ENCODE data around the gene ELL2.
"Not testable (repeated sequence)": the region's sequence is repeated elsewhere in the genome, so short reads cannot be mapped to it uniquely, and the experiment has no call there.

The ELL2 gene

DNA sequence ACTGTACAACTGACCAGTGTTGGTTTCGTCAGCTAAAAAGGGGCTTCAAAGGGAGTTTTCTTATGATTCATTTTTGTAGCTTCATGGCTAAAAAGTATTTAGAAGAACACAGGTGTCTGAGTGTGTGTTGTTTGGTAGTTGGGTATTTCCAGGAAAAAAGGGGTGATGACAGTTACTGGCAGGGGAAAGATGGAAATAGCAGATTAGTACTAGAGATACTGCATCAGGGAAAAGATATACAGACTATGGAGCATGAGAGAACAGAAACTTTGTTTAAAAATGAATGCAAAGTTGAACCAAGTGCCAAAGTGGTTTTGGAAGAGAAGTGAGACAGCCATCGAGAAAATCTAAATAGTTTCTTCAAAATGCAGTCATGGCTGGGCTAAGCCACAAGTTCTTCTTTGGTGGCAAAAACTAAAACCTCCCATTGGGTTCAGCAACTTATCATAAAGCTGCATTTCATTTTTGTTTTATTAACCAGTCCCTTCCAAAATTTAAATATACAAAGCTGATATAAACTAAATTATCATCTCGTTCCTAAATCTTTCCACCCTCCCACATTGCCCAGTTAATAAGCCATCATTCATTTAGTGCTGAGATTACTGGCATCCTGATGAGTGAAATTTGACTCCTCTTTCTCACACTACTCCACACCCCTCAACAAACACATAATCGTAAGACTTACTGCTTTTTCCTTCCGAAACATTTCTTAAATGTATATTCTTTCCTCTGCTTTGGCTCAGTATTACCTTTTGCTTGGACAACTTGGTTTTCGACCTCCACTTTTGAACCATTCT is 33.5 kb downstream of the ELL2 start:
- no peak for DNase-seq

DNA sequence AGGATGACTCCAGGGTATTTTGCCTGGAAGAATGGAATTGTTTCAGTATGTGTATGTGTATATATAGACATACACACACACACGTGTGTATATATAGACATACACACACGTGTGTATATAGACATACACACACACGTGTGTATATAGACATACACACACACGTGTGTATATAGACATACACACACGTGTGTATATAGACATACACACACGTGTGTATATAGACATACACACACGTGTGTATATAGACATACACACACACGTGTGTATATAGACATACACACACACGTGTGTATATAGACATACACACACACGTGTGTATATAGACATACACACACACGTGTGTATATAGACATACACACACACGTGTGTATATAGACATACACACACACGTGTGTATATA is 34.4 kb downstream of the ELL2 start:
- DNase-seq: not testable (repeated sequence)

DNA sequence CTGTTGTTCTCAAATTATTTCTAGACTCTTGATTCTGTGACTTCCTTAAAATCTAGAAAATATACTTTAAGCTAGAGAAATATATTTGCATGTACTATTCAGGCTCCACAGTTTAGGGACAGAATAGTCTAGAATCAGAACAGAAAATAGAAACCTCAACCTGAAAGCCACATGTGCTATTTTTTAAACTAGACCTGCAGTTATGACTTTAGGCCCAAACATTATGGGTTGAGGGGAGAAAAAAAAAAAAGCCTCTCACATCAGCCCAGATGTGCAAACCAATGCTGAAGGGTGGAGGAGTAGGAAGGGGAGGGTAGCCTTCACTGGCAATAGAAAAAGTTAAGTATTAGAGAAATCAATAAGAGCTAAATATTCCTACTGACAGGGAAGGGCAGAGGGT is 35.7 kb downstream of the ELL2 start:
- DNase-seq: no peak

DNA sequence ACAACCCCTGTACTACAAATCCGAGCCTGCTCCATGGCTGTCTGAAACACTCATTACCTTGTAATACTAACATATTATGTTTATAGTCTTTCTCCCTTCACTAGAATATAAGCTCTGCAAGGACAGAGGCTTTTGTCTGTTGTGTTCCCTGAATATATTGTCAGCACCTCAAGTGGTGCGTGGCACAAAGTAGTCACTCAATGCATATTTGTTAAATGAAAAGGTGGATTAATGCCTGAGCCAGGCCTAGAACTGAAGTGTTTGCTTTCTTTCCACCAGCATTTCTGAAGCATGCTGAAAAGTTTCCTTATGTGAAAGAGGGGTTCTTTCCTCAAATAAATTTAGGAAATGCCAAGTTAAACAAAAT is 36.3 kb downstream of the ELL2 start:
- no peak for DNase-seq

DNA sequence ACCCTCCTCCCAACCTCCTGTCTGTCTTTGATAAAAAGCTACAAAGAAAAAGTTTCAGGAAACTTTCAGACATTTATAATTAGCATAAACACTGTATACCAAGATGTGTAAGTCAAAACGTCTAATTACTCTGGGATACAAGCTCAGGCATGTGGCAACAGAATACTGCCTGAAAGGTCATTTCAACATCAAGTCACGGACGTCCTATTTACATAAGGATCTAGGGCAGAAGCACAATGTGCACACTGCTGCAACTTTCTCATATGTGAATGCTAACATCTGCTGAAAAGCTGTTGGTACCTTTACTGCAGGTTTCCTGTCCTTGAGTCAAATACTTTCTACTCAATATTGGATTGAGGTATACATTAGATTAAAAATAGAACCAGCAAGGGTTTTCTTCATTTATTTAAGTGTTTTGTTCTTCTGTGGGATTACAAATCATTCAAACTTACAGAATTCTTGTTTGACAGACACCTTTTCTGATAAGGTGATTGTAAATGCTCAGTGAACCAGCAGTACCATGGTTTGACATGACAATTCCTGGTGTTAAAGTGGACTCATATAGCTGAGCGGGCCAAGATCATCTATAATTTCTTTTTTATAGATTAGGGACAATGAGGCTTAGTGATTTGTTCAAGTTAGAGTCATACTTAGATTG is 36.8 kb downstream of the ELL2 start:
- DNase-seq: no peak

DNA sequence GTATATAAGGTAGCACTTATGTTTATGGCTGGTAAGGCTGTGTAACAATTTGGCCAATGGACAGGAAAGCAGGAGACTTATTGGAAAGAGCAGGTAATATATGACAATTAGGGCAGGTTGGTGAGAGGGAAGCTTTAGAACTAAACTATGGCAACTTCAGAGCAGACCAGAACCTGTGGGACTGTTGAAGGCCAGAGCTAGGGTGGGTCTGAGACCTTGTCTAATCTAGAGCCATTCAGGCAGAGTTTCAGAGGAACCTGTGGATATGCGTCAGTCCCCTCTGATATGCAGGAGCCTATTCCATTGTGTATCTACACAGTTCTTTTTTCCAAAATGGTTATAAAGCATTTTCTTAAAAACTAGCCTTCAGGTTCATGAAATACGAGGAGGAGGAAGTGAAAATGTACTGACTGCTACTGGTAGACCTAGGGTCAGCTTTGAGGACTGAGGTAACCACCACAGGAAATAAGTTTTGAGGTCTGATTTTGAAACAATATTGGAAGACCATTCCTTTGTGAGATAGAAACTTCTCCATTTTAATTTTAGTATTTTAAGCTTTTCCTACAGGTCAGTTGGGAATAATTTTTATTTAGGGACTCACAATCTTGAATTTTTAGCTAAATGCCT is 37.6 kb downstream of the ELL2 start:
- no peak for DNase-seq

DNA sequence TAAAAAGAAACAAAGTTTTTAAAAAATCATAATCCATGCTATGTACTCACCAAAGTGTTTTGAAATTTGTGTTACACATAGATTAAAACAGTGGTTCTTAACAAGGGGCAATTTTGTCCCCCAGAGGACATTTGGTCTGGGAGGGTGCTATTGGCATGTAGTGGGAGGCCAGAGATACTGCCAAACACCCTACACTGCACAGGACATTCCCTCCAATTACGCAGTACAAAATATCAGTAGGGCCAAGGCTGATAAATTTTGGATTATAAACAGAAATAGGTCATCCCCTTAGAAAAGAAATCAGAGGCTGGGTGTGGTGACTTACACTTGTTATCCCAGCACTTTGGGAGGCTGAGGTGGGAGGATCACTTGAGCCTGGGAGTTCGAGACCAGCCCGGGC is 38.9 kb downstream of the ELL2 start:
- no peak for DNase-seq

DNA sequence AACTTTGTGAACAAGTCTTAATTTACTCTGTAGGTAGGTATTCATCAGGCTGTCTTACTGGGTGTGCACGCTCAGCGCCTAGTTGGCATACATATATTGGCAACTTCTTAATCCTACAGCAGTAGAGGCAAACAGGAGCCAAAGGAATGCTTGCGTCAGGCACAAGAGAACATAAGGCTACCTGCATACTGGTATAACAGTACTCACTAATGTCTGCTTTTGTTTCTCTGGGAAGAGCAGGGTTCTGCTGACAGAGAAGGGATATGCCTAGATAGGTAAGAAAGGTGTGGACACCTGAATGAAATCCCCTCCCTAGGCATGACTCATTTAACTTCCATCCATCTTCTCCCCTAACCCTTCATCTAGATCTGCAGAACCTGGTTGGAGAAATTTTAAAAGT is 40.1 kb downstream of the ELL2 start:
- no peak for DNase-seq

DNA sequence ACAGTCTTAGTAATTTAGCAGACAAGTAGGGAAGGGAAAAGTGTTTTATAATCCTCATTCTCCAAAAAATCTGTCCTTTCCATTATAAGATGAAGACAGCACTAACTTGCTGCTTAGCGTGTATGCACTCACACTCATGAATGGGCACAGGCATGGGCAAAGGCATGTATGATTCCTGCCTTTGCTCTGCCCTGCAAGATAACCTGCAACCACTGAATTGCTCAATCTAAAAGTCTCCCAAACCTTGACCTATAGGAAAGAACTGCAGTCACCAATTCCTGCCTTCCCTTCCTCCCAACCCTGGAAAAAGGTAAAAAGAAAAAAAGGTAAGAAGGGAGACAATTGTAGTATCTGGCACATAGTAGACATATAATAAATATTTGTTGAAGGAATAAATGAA is 40.8 kb downstream of the ELL2 start:
- no peak for DNase-seq

DNA sequence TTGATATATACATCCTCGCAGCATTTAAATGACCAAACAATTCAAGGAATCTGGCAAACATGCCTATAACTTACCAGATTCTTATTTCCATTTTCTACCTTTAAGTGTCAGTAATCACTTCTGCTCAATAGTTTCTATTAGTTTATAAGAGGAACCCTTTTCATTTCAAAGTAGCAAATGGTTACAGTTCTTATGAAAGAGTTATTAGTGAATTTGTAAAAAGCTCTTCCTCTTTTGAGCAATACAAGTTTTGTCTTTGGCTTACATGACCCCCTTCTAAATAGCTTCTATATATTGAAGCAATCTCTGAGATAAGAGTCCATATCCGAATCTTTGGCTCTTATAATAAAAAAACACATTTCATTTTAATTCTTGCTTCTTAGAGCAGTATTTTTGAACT is 42.0 kb downstream of the ELL2 start:
- no peak for DNase-seq

DNA sequence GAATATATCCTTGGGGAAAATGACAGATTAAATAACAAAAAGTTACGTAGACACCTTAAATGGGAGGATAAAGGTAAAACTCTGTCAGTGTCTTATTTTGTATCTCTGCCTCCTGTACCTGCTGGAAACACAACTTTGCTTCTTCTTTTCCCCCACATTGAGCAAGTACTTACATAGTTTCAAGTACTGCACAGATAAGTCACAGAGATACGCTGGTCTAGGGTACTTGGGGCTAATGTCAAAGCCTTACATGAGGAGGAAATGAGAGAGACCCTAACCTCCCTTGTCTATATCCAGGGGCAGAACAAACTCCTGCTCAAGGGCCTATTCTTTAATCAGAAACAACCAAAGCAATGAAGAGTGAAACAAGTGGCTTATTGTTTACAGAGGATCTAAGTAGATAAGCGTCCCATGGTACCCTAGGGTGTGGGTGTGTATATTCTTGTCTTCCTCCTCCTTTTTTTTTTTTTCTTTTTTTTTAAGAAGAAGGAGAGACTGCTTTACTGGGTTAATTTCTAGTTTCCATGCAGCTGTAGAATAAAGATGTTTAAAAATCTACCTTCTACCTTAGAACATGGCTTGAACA is 43.1 kb downstream of the ELL2 start:
- no peak for DNase-seq

DNA sequence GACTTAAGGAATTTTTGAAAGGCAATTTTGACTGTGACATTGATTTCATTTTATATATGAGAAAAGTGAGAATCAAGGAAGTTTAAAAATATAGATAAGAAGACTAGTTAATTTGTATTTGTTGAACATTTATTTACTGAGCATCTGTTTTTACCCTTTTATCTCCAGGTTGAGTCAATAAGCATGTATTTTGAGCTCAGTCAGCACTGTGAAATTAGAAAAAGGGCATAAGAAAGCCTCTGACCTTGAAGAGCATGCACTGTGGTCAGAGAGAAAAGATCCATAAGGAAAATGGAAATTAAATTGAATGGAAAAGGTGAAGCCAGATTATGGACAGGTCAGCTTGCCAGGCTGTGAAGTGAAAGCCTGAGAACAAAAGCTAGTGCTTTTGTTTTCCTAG is 44.4 kb downstream of the ELL2 start:
- DNase-seq: no peak

DNA sequence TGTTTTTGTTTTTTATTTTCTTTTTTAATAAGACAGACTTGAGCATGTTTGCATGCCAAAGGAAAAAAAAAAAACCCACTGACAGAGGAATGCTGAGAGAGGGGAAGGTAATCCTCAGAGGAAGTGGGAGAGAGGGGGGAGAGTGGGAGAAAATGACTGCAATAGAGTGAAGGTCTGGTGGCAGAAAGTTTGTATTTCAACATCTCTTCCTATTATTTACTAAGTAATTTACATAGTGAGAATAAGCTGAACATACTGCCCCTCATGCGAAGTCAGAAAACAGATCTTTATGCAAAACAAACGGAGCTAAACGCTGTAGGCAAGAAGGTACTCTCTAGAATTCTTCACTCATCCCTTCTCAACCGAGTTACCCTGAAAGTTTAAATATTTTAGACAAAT is 45.0 kb downstream of the ELL2 start:
- DNase-seq: no peak

DNA sequence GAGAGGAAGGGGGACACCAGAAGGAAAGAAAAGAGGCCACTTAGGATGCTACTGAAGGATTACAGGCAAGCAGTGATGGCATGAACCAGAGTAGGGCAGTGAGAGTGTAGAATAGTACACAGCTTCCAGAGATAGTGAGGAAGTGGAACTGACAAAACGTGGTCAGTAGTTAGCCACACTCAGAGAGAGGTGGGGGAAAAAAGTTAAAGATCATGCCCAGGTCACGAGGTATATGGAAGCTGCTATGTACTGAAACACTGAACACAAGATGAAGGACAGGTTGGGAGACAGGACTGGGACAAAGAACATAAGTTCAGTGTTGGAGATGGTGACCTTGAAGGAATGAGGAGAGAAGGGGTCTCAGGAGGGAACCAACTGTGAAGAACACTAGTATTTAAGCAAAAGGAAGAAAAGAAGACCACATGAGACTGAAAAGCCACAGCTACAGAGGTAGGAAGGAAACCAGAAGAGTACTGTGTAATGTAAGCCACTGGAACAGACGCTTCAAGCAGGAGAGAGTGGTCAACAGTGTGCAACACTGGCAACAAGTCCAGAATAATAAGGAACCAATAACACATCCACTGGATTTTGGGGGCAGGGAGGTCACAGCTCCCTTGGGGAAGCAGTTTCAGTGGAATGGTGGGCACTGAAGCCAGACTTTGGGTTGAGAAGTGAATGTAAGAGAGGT is 45.5 kb downstream of the ELL2 start:
- DNase-seq: no peak

DNA sequence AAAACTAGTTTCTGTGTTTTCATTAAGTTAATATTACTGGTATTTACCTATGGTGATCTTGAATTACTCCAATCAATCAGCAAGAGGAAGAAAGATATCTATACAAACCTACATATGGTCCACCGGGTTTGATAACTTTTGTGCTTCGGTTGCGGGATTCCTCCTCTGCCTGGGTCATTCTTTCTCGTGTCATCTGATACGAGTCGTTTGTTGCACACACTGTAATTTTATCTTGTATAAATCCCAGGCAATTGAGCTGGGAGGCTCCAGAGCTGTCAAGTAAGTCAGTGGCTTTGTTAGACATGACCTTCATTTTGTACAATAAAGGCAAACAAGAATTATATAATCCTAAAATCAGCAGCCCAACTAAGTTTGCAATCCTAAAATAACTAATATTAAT is 48.0 kb downstream of the ELL2 start:
- DNase-seq: no peak

DNA sequence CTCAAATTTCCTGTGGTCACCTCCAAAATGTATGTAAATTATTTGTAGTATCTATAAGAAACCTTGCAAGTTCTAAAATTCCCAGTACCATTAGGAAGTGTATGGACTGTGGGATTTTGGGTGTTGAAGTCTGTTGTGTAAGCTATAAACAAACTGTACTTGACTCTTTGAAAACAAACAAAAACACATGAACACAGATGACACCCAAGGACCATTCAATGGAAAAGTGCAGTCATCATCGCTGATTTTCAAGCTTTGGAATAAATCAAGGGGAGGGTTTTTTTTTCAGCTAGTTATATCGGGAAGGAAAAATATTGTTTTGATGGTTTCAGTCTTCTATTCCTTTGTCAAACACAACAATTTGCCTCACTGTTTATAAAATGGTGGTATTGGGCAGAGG is 49.6 kb downstream of the ELL2 start:
- no peak for DNase-seq

DNA sequence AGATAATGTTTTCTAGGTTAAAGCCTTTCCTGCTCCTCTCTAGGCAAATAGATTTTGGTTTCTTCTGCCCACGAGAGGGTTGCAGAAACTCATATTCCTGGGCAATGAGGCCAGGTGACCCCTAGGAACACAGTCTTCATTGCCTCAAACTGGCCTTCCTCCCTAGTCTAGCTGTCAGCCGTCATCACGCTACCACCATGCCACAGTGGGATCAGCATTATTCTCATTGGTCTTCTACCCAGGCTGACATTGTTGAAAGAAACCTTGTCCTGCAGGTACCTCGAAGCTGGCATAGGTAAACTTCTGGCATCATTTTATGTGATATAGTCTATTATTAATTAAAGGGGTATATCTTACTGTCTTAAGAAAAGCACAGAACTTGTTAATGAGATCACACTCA is 51.1 kb downstream of the ELL2 start:
- no peak for DNase-seq

DNA sequence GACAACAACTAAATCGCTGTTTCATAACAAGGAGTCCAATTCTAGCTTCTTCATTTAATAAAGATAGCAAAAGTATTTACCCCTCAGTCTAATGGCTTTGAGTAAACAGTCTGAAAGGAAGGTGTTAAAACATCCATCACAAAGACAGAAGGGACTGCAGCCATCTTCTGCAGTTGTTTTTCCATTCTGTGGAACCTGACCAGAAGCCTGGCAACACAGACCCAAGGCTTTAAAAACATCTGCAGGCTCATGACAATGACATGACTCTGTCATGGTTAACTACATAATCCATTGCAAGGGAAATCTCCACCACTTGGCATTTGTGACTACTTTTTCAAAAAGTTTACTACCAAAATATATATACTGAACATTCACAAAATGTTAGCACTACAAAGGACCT is 51.9 kb downstream of the ELL2 start:
- no peak for DNase-seq

DNA sequence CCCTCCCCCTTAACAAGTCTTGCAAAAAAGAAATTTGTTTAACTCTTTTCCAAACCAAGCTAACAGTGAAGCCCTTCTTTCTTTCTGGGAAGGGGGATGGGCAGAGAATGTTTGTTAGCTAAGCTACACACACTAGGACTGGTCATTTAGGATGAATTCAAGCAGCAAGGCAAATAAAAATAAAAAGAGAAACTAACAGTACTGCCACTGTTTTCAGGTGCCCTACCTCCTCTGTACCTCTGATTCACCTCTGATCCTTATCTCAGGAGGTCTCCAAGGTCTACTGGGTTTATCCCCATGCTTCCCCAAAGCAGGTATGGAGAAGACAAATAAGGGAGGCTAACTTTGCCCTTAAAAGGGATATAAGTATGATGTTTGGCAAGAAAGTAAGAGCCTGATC is 52.9 kb downstream of the ELL2 start:
- no peak for DNase-seq

DNA sequence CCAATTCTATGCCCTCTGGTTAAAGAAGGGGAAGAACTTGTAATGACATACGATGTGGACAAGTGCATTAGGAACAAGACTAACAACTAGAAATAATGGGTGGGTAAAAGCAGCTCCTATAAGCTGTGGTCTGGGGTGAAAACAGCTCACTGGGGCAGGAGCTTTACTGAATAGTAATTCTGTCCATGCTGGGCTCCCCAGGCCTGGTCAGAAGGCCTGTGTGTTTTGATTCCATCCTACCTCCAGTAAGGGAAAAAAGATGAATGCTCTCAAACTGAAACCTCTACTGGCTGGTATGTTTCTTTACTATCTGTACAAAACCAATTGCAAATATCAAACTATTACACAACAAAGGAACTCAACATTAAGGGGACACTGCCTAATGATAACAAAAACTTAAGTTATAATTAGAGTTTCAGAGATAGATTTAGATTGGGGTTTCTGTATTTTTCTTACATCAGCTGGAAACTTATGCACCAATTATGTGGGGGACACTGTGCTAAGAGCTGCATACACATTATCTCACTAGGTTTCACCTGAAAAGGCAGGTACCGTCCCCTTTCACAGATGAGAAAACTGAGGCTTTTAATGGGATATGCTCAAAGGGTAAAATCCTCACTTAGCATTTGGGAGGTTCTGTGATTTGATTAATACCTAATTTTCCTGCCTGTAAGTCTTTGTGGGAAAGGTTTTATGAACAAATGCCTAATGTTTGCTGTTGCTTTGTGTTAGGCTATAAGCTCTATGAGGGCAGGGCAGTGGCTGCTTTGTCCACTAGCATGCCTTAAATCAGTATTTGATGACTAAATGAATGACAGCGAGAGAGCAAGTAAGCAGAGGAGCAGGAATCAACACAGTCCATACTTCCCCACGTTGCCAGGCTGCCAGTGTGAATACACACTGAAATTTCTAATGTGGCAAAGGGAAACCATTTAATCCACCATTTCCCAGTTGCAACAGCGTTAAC is 53.6 kb downstream of the ELL2 start:
- no peak for DNase-seq

DNA sequence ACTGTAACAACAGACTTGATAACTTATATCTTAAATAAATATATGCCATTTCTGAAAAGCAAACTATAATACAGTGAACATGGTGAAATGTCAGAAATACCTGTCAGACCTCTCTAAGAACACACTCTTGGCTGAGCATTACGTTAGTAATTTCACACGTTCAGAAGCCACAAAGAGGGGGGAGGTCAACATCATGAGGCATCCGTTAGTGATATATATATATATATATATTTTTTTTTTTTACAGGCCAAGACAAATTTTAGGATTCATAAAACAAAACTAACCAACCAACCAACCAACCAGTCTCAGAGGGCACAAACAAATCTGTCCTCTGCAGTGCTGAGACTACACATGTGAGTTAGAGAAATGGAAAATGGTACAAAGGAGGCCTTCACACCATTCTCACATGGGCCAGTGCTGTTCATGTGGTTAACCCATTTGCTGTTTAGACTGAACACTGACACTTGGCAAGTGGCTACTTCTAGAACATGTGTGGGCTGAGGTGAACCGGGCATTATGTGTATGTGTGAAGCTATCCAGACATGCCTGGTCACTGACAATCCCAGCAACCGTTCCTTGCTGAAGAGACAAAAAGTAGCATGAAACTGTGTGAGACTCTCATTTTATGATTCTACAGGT is 54.5 kb downstream of the ELL2 start:
- no peak for DNase-seq

DNA sequence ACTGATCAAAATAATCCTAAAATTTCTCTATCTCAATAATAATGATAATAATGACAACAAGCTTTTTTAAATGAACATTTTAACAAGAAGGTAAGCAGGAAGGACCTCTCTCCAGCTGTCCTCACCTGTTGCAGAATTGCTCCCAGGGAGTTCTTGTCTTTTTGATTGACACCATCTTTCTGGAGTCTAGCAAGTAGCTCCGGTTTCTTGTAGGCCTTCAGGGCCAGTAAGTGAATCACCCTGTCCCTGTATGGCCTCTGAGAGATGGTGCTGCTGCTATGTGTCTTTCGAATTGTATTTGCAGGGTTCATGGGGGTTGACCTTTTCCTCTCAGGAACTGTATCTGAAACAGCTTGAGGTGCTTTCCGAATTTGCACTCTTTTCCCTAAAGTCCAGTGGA is 55.3 kb downstream of the ELL2 start:
- not testable (repeated sequence) for DNase-seq

All from activated T-cell treated with anti-CD3 and anti-CD28 coated beads, Interleukin-2, amount 50 U/mL, for 48 hours (primary cell).